Measurements from ENCODE around the gene CCDC8. TPM values are rescaled to one million over a fixed set of nuclear protein-coding genes. Genes with fewer than 3 reads are reported as not detected.

Gene CCDC8
- polyA plus RNA-seq, 1 experiment = 7.7 TPM

- no peak for DNase-seq (ENCODE audit: low read depth)
- peaks cover 1% of the 10 kb centered on the region; the same call in 1 of the 2 replicates for H3K36me3 ChIP-seq (ENCODE audit: control insufficient read depth, insufficient read depth, low read length)
- TF ChIP-seq, protein P1, sequence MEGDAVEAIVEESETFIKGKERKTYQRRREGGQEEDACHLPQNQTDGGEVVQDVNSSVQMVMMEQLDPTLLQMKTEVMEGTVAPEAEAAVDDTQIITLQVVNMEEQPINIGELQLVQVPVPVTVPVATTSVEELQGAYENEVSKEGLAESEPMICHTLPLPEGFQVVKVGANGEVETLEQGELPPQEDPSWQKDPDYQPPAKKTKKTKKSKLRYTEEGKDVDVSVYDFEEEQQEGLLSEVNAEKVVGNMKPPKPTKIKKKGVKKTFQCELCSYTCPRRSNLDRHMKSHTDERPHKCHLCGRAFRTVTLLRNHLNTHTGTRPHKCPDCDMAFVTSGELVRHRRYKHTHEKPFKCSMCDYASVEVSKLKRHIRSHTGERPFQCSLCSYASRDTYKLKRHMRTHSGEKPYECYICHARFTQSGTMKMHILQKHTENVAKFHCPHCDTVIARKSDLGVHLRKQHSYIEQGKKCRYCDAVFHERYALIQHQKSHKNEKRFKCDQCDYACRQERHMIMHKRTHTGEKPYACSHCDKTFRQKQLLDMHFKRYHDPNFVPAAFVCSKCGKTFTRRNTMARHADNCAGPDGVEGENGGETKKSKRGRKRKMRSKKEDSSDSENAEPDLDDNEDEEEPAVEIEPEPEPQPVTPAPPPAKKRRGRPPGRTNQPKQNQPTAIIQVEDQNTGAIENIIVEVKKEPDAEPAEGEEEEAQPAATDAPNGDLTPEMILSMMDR (IDR thresholded peaks at IDR 0.05; ENCODE audit: insufficient read depth, low read depth, low read length) = no peak
- POLR2A ChIA-PET = no interaction called here
- CTCF ChIA-PET = interaction anchor here (1.2 kb wide), 1 partner anchor 17 kb away, joined by 3 read pairs; the partner anchor contains the start of gene PPP5C
- no peaks in the 10 kb centered on the region for H3K27me3 ChIP-seq (ENCODE audit: control insufficient read depth, insufficient read depth, low read length)
- H3K4me3 ChIP-seq (ENCODE audit: low read depth, low read length) = no peak overlapping the region
Measured at GRCh38 chr19:46364359-46364758, 49.0 kb downstream of the CCDC8 start.

GRCh38 chr19:46361915-46362314, 51.4 kb downstream of the CCDC8 start:
- ChIA-PET POLR2A (no interaction called here), CTCF (no interaction called here)
- TF ChIP-seq, protein P1 (IDR thresholded peaks at IDR 0.05; ENCODE audit: insufficient read depth, low read depth, low read length) = no peak
- Histone ChIP-seq H3K36me3 (ENCODE audit: control insufficient read depth, insufficient read depth, low read length) (no peaks in the 10 kb centered on the region; the same call in 1 of the 2 replicates), H3K27me3 (ENCODE audit: control insufficient read depth, insufficient read depth, low read length) (no peaks in the 10 kb centered on the region), H3K4me3 (ENCODE audit: low read depth, low read length) (no peak overlapping the region)
- no peak for DNase-seq (ENCODE audit: low read depth)

Other genes with a start within 250 kb of the CCDC8 start
- not detected in 2 replicates for gene IGFL1, start 183.8 kb downstream of the CCDC8 start, polyA plus RNA-seq (2011; rRNA removed)
- gene HIF3A, start 116.5 kb downstream of the CCDC8 start, polyA plus RNA-seq (2011; rRNA removed) = not detected in 2 replicates
- 89.7 and 123 TPM in 2 replicates for gene PPP5C, start 66.5 kb downstream of the CCDC8 start, polyA plus RNA-seq (2011; rRNA removed)
- 0.02 TPM in 1 of 2 replicates, not detected in the other for gene PNMA8C, start 15.4 kb upstream of the CCDC8 start, polyA plus RNA-seq (2011; rRNA removed)
- 0.65 and 0.74 TPM in 2 replicates for gene PNMA8A, start 58.0 kb upstream of the CCDC8 start, polyA plus RNA-seq (2011; rRNA removed)
- gene PNMA8B, start 82.3 kb upstream of the CCDC8 start, polyA plus RNA-seq (2011; rRNA removed) = 0.15 and 0.17 TPM in 2 replicates
- gene CALM3, start 187.8 kb upstream of the CCDC8 start, polyA plus RNA-seq (2011; rRNA removed) = 516 and 517 TPM in 2 replicates
- 16.9 and 27.8 TPM in 2 replicates for gene PTGIR, start 211.5 kb upstream of the CCDC8 start, polyA plus RNA-seq (2011; rRNA removed)
- not detected in 2 replicates for gene GNG8, start 222.6 kb upstream of the CCDC8 start, polyA plus RNA-seq (2011; rRNA removed)
- gene DACT3, start 247.6 kb upstream of the CCDC8 start, polyA plus RNA-seq (2011; rRNA removed) = 6.2 and 7.1 TPM in 2 replicates